ENCODE data around the gene SH3TC2. TPM values are rescaled to one million over a fixed set of nuclear protein-coding genes. Genes with fewer than 3 reads are reported as not detected.

Gene SH3TC2
- total RNA-seq, 1 donor from 2014 or later, result 0.25 TPM

GRCh38 chr5:148996270-148996669 lies 66.6 kb downstream of the SH3TC2 start:
- no peak overlapping the region for H3K27ac Mint-ChIP-seq (ENCODE audit: unreplicated experiment)
- H3K36me3 Mint-ChIP-seq (ENCODE audit: unreplicated experiment), result no peaks in the 10 kb centered on the region
- no peaks in the 10 kb centered on the region for H3K27me3 Mint-ChIP-seq (ENCODE audit: unreplicated experiment)
- TF ChIP-seq CTCF (IDR thresholded peaks at IDR 0.05; ENCODE audit: partially characterized antibody, unreplicated experiment), result no peak
- H3K9me3 Mint-ChIP-seq (ENCODE audit: unreplicated experiment), result peaks cover 2% of the 10 kb centered on the region
- no peaks in the 10 kb centered on the region for H3K4me1 Mint-ChIP-seq (ENCODE audit: low read depth, unreplicated experiment)
- no peak for DNase-seq
- H3K4me3 Mint-ChIP-seq (ENCODE audit: unreplicated experiment), result no peak overlapping the region

- H3K27ac Mint-ChIP-seq (ENCODE audit: unreplicated experiment), result no peak overlapping the region
- no peaks in the 10 kb centered on the region for H3K36me3 Mint-ChIP-seq (ENCODE audit: unreplicated experiment)
- H3K4me3 Mint-ChIP-seq (ENCODE audit: unreplicated experiment), result no peak overlapping the region
- TF ChIP-seq CTCF (IDR thresholded peaks at IDR 0.05; ENCODE audit: partially characterized antibody, unreplicated experiment), result no peak
- no peaks in the 10 kb centered on the region for H3K27me3 Mint-ChIP-seq (ENCODE audit: unreplicated experiment)
- DNase-seq, result no peak
- peaks cover 2% of the 10 kb centered on the region for H3K9me3 Mint-ChIP-seq (ENCODE audit: unreplicated experiment)
- H3K4me1 Mint-ChIP-seq (ENCODE audit: low read depth, unreplicated experiment), result no peaks in the 10 kb centered on the region
Measured at GRCh38 chr5:148995791-148996190, 67.1 kb downstream of the SH3TC2 start.

DNA sequence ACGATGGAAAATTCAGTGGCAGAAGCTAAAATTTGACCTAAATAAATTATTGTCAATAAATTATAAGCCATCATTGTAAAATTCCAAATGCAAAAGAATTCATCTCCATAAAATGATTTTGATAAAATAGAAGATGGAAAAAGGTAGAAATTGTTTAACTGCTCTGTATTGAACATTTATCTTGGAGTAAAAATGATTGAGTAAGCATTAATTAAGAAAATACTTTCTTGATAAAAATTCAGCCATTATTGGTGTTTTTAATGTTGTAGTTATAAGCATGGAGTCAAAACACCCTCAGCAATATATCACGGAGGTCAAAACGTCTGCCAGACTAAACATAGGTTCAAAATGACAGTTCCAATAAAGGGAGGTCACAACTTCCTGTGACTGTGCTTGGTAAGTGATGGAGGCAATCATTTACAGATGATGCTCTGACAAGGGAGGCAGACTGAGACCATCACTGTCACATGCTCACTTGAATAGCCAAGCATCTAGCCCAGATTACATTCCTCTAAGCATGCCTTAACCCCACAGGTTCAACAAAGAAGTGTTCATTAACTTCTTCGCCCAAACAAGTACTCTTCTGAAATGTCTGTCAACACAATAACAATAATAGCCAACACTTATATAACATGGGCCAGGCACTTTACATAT lies 69.5 kb downstream of the SH3TC2 start:
- Mint-ChIP-seq H3K36me3 (ENCODE audit: unreplicated experiment) (no peaks in the 10 kb centered on the region), H3K27ac (ENCODE audit: unreplicated experiment) (no peak overlapping the region), H3K4me3 (ENCODE audit: unreplicated experiment) (no peak overlapping the region), H3K27me3 (ENCODE audit: unreplicated experiment) (no peaks in the 10 kb centered on the region), H3K9me3 (ENCODE audit: unreplicated experiment) (no peaks in the 10 kb centered on the region), H3K4me1 (ENCODE audit: low read depth, unreplicated experiment) (no peaks in the 10 kb centered on the region)
- no peak for TF ChIP-seq CTCF (IDR thresholded peaks at IDR 0.05; ENCODE audit: partially characterized antibody, unreplicated experiment)
- no peak for DNase-seq

- H3K27me3 Mint-ChIP-seq (ENCODE audit: unreplicated experiment), result no peaks in the 10 kb centered on the region
- H3K4me1 Mint-ChIP-seq (ENCODE audit: low read depth, unreplicated experiment), result no peaks in the 10 kb centered on the region
- H3K4me3 Mint-ChIP-seq (ENCODE audit: unreplicated experiment), result no peak overlapping the region
- TF ChIP-seq CTCF (IDR thresholded peaks at IDR 0.05; ENCODE audit: partially characterized antibody, unreplicated experiment), result no peak
- H3K36me3 Mint-ChIP-seq (ENCODE audit: unreplicated experiment), result no peaks in the 10 kb centered on the region
- no peak overlapping the region for H3K27ac Mint-ChIP-seq (ENCODE audit: unreplicated experiment)
- DNase-seq, result no peak
- H3K9me3 Mint-ChIP-seq (ENCODE audit: unreplicated experiment), result no peaks in the 10 kb centered on the region
Measured at GRCh38 chr5:148992265-148992664, 70.6 kb downstream of the SH3TC2 start.

DNA sequence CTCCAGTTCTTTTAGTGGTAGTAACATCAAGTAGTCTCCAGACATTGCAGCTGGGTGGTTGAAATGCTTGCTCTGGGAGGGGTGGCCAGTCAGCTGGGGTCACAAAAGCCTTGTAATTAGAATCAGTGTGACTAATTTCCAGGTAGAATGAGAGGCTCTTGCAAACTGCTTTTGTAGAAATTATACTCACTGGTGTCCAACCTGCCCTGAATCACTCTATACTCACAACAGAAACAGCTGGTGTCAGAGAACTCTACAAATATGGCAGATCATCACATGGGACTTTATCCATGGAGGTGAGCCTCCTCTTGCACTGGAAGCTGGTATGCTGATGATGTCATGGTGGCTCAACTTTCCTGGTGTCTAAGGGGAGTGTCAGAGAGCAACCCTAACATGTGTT lies 71.3 kb downstream of the SH3TC2 start:
- no peak for DNase-seq
- no peaks in the 10 kb centered on the region for H3K36me3 Mint-ChIP-seq (ENCODE audit: unreplicated experiment)
- no peaks in the 10 kb centered on the region for H3K4me1 Mint-ChIP-seq (ENCODE audit: low read depth, unreplicated experiment)
- H3K9me3 Mint-ChIP-seq (ENCODE audit: unreplicated experiment), result no peaks in the 10 kb centered on the region
- H3K4me3 Mint-ChIP-seq (ENCODE audit: unreplicated experiment), result no peak overlapping the region
- H3K27ac Mint-ChIP-seq (ENCODE audit: unreplicated experiment), result no peak overlapping the region
- no peak for TF ChIP-seq CTCF (IDR thresholded peaks at IDR 0.05; ENCODE audit: partially characterized antibody, unreplicated experiment)
- H3K27me3 Mint-ChIP-seq (ENCODE audit: unreplicated experiment), result no peaks in the 10 kb centered on the region

All from glutamatergic neuron (in vitro differentiated cells).